ENCODE data around the gene KCNK5.

GRCh38 chr6:39143238-39143930 lies 85.9 kb downstream of the KCNK5 start:
- TF ChIP-seq, protein P1, sequence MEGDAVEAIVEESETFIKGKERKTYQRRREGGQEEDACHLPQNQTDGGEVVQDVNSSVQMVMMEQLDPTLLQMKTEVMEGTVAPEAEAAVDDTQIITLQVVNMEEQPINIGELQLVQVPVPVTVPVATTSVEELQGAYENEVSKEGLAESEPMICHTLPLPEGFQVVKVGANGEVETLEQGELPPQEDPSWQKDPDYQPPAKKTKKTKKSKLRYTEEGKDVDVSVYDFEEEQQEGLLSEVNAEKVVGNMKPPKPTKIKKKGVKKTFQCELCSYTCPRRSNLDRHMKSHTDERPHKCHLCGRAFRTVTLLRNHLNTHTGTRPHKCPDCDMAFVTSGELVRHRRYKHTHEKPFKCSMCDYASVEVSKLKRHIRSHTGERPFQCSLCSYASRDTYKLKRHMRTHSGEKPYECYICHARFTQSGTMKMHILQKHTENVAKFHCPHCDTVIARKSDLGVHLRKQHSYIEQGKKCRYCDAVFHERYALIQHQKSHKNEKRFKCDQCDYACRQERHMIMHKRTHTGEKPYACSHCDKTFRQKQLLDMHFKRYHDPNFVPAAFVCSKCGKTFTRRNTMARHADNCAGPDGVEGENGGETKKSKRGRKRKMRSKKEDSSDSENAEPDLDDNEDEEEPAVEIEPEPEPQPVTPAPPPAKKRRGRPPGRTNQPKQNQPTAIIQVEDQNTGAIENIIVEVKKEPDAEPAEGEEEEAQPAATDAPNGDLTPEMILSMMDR (IDR thresholded peaks at IDR 0.05; ENCODE audit: poor library complexity) = no peak
- no peak for TF ChIP-seq EZH2 (IDR thresholded peaks at IDR 0.05; ENCODE audit: borderline replicate concordance)
